Heart right ventricle (tissue), 16 donors: ENCODE data around the gene ANO9. TPM values are rescaled to one million over a fixed set of nuclear protein-coding genes. Genes with fewer than 3 reads are reported as not detected.

ENCODE experiments used
- ATAC-seq, 8 donors: fragments of 200-7000 bp; cut with Tn5 transposase; one replicate each; pipeline ENCODE4 v1.9.1; 2020; ENCODE audit warnings: mild to moderate bottlenecking in 8 of 8, moderate library complexity in 8 of 8, moderate number of reproducible peaks in 1 of 8
- DNase-seq, 2 donors: peaks; one replicate each; pipeline ENCODE4 v3.0.0-alpha.2; 2020
- H3K27ac ChIP-seq, 10 donors: fragments of 200-600 bp; sonication (generic) in 2 of 10; one replicate each; pipeline versions ENCODE4 v1.5.0 to v1.8.0; 2020 to 2022; ENCODE audit warnings: mild to moderate bottlenecking in 3 of 10
- H3K27me3 ChIP-seq, 7 donors: fragments of 200-600 bp; one replicate each; pipeline ENCODE4 v1.8.0; 2021 to 2022; ENCODE audit warnings: mild to moderate bottlenecking in 2 of 7
- H3K36me3 ChIP-seq, 9 donors: fragments of 200-600 bp; sonication (generic) in 1 of 9; one replicate each; pipeline versions ENCODE4 v1.5.0 to v1.8.0; 2020 to 2022; ENCODE audit warnings: mild to moderate bottlenecking in 2 of 9
- H3K4me1 ChIP-seq, 9 donors: fragments of 200-600 bp; sonication (generic) in 1 of 9; one replicate each; pipeline versions ENCODE4 v1.5.0 to v1.8.0; 2020 to 2022; ENCODE audit warnings: mild to moderate bottlenecking in 4 of 9
- H3K4me3 ChIP-seq, 10 donors: fragments of 200-600 bp; sonication (generic) in 2 of 10; one replicate each; pipeline versions ENCODE4 v1.5.0 to v1.8.0; 2020 to 2022; ENCODE audit warnings: mild to moderate bottlenecking in 7 of 10, moderate library complexity in 2 of 10
- H3K9me3 ChIP-seq, 11 donors: fragments of 200-600 bp in 10 of 11; sonication (generic) in 2 of 11; one replicate each; pipeline versions ENCODE4 v1.5.0 to v1.8.0; 2013 to 2022; ENCODE audit warnings: mild to moderate bottlenecking in 2 of 11, control low read depth in 1 of 11, moderate library complexity in 1 of 11
- WGBS, 2 donors: extraction: QIAGEN DNeasy Blood & Tissue Kit; methylation state at CpG; one replicate each; pipeline ENCODE4 v1.1.7; 2013; ENCODE audit warnings: inconsistent platforms in 1 of 2; 5-methylcytosine and 5-hydroxymethylcytosine counted together
- intact Hi-C, 10 donors: fragments of 100-400 bp; cut with DNase I; formaldehyde crosslinking; loops; one replicate each; pipeline versions ENCODE4 v1.11.1 to v1.14.2; 2022
- polyA plus RNA-seq, 2 donors: library from polyadenylated mRNA; stranded (reverse); fragments of 200-250 nt; gene quantifications; one replicate each; pipeline ENCODE4 v1.2.3, GENCODE V29; 2013
- total RNA-seq, 10 donors: library from RNA; stranded (reverse); fragmentation: NEBNext Ultra II Directional in 3 of 10; extraction: Animal tissue kit (Norgen Biotek cat#: 25700) in 3 of 10; gene quantifications; one replicate each; pipeline versions ENCODE4 v1.2.1 to v1.2.4, GENCODE V29; 2021 to 2023
- TF ChIP-seq, protein P1 (sequence below), 9 donors: fragments of 200-600 bp; sonication (generic) in 2 of 9; IDR thresholded peaks; one replicate each; pipeline versions ENCODE4 v1.5.0 to v1.8.0; 2021 to 2022; ENCODE audit warnings: antibody characterized with exemption in 9 of 9, mild to moderate bottlenecking in 5 of 9, moderate library complexity in 1 of 9
- donor health status: Arrhythmogenic right ventricular cardiomyopathy.
- donor health status: ischemic (EF 13 %, LVEDD 7.1; RV severe dilation, severe dysfunction).
- donor health status: healthy with polysubstance abuse.
- donor health status: DM: no; HTN: yes; CAD: no.
- donor health status: DM: no; HTN: no; CAD: no.
- donor health status: ischemic (EF 25% LVEDD 6.9; RV normal size, moderate dysfunction).
- donor health status: ischemic (EF 25% LVEDD 5.7; RV mildly dilated, moderate dysfunction).
- donor health status: healthy.
- donor health status: DM: yes; HTN: yes; CAD: no.
- donor health status: Ischemic cardiomyopathy.
- donor health status: ischemic (EF 35%, LVEDD 5.7; RV mildly dilated, moderate dysfunction).
- donor health status: nonischemic (EF 11% LVEDD 7.7; RV severe dilation, severe dysfunction).
- donor health status: DM: yes; HTN: yes; CAD: no.
- donor health status: PGD.
- donor health status: ischemic (EF 29% LVEDD 5.4; RV normal size, mild dysfunction).
- donor health status: nonischemic (EF 23%, LVEDD 6.1; RV moderate dilation, normal function).

ANO9 gene
- total and polyA plus RNA-seq, 12 donors, result 0.05 to 2.3 (median 0.19) TPM; not detected in 4

DNA sequence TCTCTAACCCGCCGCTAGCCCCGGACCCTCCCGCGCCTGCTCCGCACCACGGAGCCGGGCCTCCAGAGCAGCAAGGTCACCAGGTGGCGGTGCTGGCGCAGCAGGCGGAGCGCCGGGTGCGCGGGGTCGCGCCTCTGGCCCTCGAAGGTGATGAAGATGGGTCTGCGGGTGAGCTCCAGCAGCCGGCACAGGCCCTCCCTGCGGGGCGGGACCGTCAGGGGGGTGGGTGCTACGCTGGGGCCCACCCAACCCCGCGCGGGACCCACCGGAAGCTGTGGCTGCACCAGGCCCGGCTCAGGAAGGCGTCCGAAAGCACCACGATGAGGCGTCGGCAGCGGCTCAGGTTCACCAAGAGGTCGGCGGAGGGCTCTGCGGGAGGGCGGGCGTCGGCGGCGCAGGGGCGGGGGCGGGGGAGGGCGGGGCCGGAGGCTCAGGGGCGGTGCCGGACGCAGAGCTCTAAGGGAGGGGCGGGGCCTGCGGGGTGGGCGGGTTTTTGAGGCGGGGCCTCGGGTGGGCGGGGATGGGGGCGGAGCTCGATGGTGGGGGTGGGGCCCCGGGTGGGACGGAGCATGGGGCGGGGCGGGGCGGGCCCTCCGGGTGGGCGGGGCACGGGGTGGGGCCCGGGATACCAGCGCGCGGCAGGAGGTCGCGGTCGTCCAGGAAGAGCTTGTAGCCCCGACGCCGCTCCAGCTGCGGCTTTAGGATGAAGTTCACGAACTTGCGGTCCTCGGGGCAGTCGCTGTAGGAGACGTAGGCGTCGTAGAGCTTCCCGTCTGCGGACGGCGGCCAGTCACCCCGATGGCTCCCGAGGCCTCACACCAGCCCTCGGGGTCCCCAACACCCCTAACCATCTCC, 34.8 kb downstream of the ANO9 start:
- H3K4me1 ChIP-seq, result peaks cover 6 to 24% (median 18%) of the 10 kb centered on the region in 9 donors
- intact Hi-C loops, result loop anchor here in 6 of 10 donors (1.0 to 10.0 kb wide), 8 partner anchors 40 to 200 kb away; partner anchors contain the start of genes BET1L (in 1 of the 6), RIC8A (in 1 of the 6) and RNH1 (in 1 of the 6)
- 5 to 7% methylated on average over 67 to 89 of the region's 91 CpGs for WGBS, 2 donors
- H3K4me3 ChIP-seq, result peak overlapping the region; percentile 56 to 85 (median 70)
- no peaks in the 10 kb centered on the region for H3K9me3 ChIP-seq
- ATAC-seq, result peak; percentile 72 to 83 (median 76)
- peak; percentile 82 to 85 for DNase-seq
- TF ChIP-seq, protein P1, sequence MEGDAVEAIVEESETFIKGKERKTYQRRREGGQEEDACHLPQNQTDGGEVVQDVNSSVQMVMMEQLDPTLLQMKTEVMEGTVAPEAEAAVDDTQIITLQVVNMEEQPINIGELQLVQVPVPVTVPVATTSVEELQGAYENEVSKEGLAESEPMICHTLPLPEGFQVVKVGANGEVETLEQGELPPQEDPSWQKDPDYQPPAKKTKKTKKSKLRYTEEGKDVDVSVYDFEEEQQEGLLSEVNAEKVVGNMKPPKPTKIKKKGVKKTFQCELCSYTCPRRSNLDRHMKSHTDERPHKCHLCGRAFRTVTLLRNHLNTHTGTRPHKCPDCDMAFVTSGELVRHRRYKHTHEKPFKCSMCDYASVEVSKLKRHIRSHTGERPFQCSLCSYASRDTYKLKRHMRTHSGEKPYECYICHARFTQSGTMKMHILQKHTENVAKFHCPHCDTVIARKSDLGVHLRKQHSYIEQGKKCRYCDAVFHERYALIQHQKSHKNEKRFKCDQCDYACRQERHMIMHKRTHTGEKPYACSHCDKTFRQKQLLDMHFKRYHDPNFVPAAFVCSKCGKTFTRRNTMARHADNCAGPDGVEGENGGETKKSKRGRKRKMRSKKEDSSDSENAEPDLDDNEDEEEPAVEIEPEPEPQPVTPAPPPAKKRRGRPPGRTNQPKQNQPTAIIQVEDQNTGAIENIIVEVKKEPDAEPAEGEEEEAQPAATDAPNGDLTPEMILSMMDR (IDR thresholded peaks at IDR 0.05), result peak in 6 of 9 donors; percentile 16 to 49 (median 38)
- peak overlapping the region; percentile 70 to 89 (median 82) for H3K27ac ChIP-seq
- no peaks in the 10 kb centered on the region for H3K27me3 ChIP-seq
- H3K36me3 ChIP-seq, result no peaks in the 10 kb centered on the region

DNA sequence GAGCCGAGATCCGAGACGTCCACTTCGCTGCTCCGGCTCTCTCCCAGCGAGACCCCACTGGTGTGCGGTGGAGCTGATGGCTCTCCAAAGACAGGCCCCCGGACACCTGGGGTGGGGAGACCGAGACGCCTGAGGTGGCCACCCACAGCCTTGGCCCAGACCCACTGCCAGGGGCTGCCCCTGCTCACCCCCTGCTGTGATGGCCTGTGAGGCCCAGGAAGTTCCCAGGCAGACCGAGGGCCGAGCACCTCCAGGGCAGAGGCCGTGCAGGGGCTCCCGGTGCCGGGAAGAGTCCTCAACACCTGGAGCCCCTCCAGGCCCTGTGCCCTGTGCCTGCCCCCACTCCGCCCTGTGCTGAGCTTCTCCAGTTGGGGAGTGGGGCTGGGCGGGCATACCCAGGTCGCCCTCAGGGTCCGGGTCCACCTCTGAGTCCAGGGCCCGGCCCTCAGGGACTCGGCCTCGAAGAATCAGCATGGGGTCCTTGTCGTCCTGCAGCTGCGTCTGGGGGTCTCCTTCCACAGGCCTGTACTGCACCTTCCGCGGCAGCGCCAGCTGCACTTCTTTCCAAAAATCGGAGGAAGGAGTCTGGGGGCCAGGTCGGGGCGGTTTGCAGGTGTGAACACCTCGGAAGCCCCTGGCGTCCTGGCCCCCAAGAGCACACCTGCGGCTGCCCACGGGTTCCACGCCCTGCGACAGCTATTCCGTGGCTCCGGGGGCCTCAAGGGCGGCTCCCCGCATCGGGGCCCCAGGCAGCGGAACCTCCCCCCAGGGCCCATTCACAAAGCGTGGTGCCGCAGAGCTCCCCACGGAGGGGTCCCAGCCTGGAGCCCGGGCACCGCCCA, 35.6 kb downstream of the ANO9 start:
- peak overlapping the region; percentile 70 to 89 (median 82) for H3K27ac ChIP-seq
- TF ChIP-seq, protein P1 (IDR thresholded peaks at IDR 0.05), result no peak
- intact Hi-C loops, result loop anchor here in 6 of 10 donors (1.0 to 10.0 kb wide), 8 partner anchors 41 to 199 kb away; partner anchors contain the start of genes BET1L (in 1 of the 6), RIC8A (in 1 of the 6) and RNH1 (in 1 of the 6)
- ATAC-seq, result peak; percentile 2 to 16 (median 8)
- no peaks in the 10 kb centered on the region for H3K27me3 ChIP-seq
- WGBS, 2 donors, result 68 to 75% methylated on average over 46 to 47 of the region's 47 CpGs
- no peak for DNase-seq
- H3K4me1 ChIP-seq, result peaks cover 6 to 24% (median 18%) of the 10 kb centered on the region in 9 donors
- no peaks in the 10 kb centered on the region for H3K36me3 ChIP-seq
- peak overlapping the region; percentile 56 to 85 (median 70) for H3K4me3 ChIP-seq
- no peaks in the 10 kb centered on the region for H3K9me3 ChIP-seq

DNA sequence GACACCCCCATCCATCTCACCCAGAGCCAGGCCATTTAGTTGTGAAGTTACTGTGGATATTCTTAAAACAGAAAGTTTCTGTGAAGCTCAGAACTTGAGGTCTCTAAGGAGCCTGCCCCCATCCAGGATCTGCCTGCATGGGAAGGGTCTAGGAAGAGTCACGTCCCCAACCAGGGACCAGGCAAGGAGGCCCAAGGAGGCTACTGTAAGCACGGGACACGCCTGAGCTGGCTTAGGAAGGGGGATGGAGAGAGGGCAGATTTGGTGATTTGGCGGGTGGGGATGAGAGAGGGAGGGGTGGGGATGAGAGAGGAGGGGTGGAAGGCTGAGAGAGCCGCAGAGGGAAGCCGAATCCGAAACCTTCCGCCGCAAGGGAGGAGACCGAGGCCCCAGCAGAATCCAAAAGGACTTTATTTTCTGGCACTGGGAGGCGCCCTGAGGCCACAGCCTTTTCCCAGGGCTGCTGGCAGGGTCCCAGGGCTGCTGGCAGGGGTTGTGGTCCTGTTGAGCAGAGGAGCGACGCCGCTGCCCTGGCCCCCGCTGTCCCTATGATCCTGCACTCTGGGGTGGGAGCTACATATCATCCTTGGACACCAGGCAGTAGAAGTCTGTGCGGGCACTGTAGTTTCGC, 36.4 kb downstream of the ANO9 start:
- ATAC-seq (peak in 5 of 8 donors; percentile 4 to 23 (median 16)), DNase-seq (peak in 1 of 2 donors; percentile 69)
- intact Hi-C loops, result loop anchor here in 6 of 10 donors (5.0 to 10.0 kb wide), 6 partner anchors 42 to 198 kb away; partner anchors contain the start of genes BET1L (in 1 of the 6), RIC8A (in 1 of the 6) and RNH1 (in 1 of the 6)
- Histone ChIP-seq H3K4me3 (peak overlapping the region in 2 of 10 donors; percentile 69), H3K36me3 (no peaks in the 10 kb centered on the region), H3K27me3 (peaks cover 0 to under 1% (median 0%) of the 10 kb centered on the region in 7 donors), H3K9me3 (no peaks in the 10 kb centered on the region), H3K27ac (peak overlapping the region in 3 of 10 donors; percentile 21 to 83 (median 79)), H3K4me1 (peaks cover 6 to 24% (median 18%) of the 10 kb centered on the region in 9 donors)
- TF ChIP-seq, protein P1 (IDR thresholded peaks at IDR 0.05), result peak in 3 of 9 donors; percentile 7 to 20 (median 8)
- 73 to 76% methylated on average over 17 of the region's 17 CpGs for WGBS, 2 donors
